K562 (cell line): ENCODE data around the gene HSPA1L. TPM values are rescaled to one million over a fixed set of nuclear protein-coding genes. Genes with fewer than 3 reads are reported as not detected.
A peak's percentile ranks its signal among the peaks of the same experiment; 100 is the strongest.

Experiments used
- CTBP1 ChIP-seq: fragments of 450-650 bp; IDR thresholded peaks from 2 replicates; pipeline ENCODE4 v1.6.1; 2016; ENCODE audit warnings: borderline replicate concordance
- ESRRA ChIP-seq: fragments of 450-650 bp; IDR thresholded peaks from 2 replicates; pipeline ENCODE4 v1.6.1; 2014; ENCODE audit warnings: low read depth, mild to moderate bottlenecking, moderate library complexity, borderline replicate concordance
- ETV6 ChIP-seq, 3 experiments: fragments of 150-350 bp in 1 of 3; sonication (generic) in 1 of 3; formaldehyde crosslinking in 1 of 3; IDR thresholded peaks; 2 replicates each; pipeline versions ENCODE4 v1.6.1 to v1.8.0; 2014 to 2022; ENCODE audit warnings: borderline replicate concordance in 2 of 3, low read depth in 2 of 3, antibody characterized with exemption in 1 of 3, low read length in 1 of 3, mild to moderate bottlenecking in 1 of 3, missing genetic modification reagents in 1 of 3
- EWSR1 ChIP-seq: fragments of 450-650 bp; IDR thresholded peaks from 2 replicates; pipeline ENCODE4 v1.6.1; 2018; ENCODE audit warnings: borderline replicate concordance, mild to moderate bottlenecking, low read depth, moderate library complexity; ENCODE audit not compliant: partially characterized antibody
- GATAD2A ChIP-seq: fragments of 450-650 bp; IDR thresholded peaks from 2 replicates; pipeline ENCODE4 v1.6.1; 2017
- NCOA2 ChIP-seq, 2 experiments: fragments of 450-650 bp; IDR thresholded peaks; 2 replicates each; pipeline ENCODE4 v1.6.1; 2018; ENCODE audit warnings: mild to moderate bottlenecking in 2 of 2, moderate library complexity in 1 of 2; ENCODE audit not compliant: partially characterized antibody in 2 of 2
- NEUROD1 ChIP-seq: fragments of 150-350 bp; IDR thresholded peaks from 2 replicates; pipeline ENCODE4 v1.6.1; 2014; ENCODE audit warnings: borderline replicate concordance, low read length, low read depth; ENCODE audit not compliant: partially characterized antibody
- NR4A1 ChIP-seq, 2 experiments: fragments of 250-450 bp in 1 of 2; fragments of 450-650 bp in 1 of 2; sonication (Bioruptor Pico) in 1 of 2; IDR thresholded peaks; 2 replicates each; pipeline versions ENCODE4 v1.4.0 to v1.6.1; 2016 to 2020; ENCODE audit warnings: mild to moderate bottlenecking in 2 of 2, missing compliant biosample characterization in 1 of 2, missing genetic modification characterization in 1 of 2, moderate library complexity in 1 of 2
- OTX1 ChIP-seq: fragments of 450-650 bp; formaldehyde crosslinking; IDR thresholded peaks from 2 replicates; pipeline ENCODE4 v1.4.0; 2022; ENCODE audit warnings: mild to moderate bottlenecking
- SAFB2 ChIP-seq: fragments of 200-400 bp; formaldehyde crosslinking; IDR thresholded peaks from 2 replicates; pipeline ENCODE4 v1.6.1; 2018; ENCODE audit warnings: borderline replicate concordance, low read length, low read depth, moderate library complexity; ENCODE audit not compliant: severe bottlenecking
- SAP30 ChIP-seq: fragments of 200-600 bp; sonication (generic); IDR thresholded peaks from 2 replicates; pipeline ENCODE4 v1.6.1; 2012; ENCODE audit warnings: borderline replicate concordance, low read depth, mild to moderate bottlenecking, moderate library complexity, low read length, control low read depth, inconsistent platforms; ENCODE audit not compliant: insufficient read depth, poor library complexity, severe bottlenecking
- SOX6 ChIP-seq: fragments of 450-650 bp; IDR thresholded peaks from 2 replicates; pipeline ENCODE4 v1.6.1; 2014; ENCODE audit warnings: mild to moderate bottlenecking
- SRF ChIP-seq, 2 experiments: fragments of 250-450, 450-650 bp in 1 of 2; sonication (Bioruptor Pico) in 1 of 2; sonication (generic) in 1 of 2; formaldehyde crosslinking; IDR thresholded peaks; 2 replicates each; pipeline versions ENCODE4 v1.5.0 to v1.5.1; 2020 to 2022; ENCODE audit warnings: mild to moderate bottlenecking in 1 of 2, missing genetic modification reagents in 1 of 2
- SRSF3 ChIP-seq: fragments of 200-400 bp; formaldehyde crosslinking; IDR thresholded peaks from 2 replicates; pipeline ENCODE4 v1.6.1; 2016; ENCODE audit warnings: mild to moderate bottlenecking, low read length, moderate library complexity; ENCODE audit not compliant: insufficient read depth
- ZBED1 ChIP-seq: IDR thresholded peaks from 2 replicates; pipeline ENCODE4 v1.6.1; 2014
- ZBTB1 ChIP-seq: sonication (generic); formaldehyde crosslinking; IDR thresholded peaks from 2 replicates; pipeline ENCODE4 v1.8.1; 2023; ENCODE audit warnings: missing genetic modification reagents, low read depth, mild to moderate bottlenecking, borderline replicate concordance
- ZC3H4 ChIP-seq: sonication (generic); formaldehyde crosslinking; IDR thresholded peaks from 2 replicates; pipeline ENCODE4 v1.9.0; 2021; ENCODE audit warnings: missing genetic modification reagents, borderline replicate concordance
- ZFP30 ChIP-seq: fragments of 250-450 bp; sonication (Bioruptor Pico); IDR thresholded peaks from 2 replicates; pipeline ENCODE4 v1.8.0; 2022; ENCODE audit warnings: moderate library complexity, mild to moderate bottlenecking, inconsistent platforms, borderline replicate concordance
- ZFP91 ChIP-seq: sonication (generic); formaldehyde crosslinking; IDR thresholded peaks from 2 replicates; pipeline ENCODE4 v1.8.0; 2022; ENCODE audit warnings: mild to moderate bottlenecking, missing genetic modification reagents
- ZNF668 ChIP-seq: fragments of 250-450 bp; sonication (Bioruptor Pico); IDR thresholded peaks from 2 replicates; pipeline ENCODE4 v1.8.0; 2022; ENCODE audit warnings: mild to moderate bottlenecking, inconsistent platforms
- polyA plus RNA-seq, 8 experiments: library from polyadenylated mRNA; depleted of rRNA in 4 of 8; stranded (reverse) in 5 of 8; unstranded in 3 of 8; fragments of >200 nt; fragmentation: Nextera tagmentation in 2 of 8; fragmentation: Illumina TruSeq in 1 of 8; extraction: Ambion mirVana in 2 of 8; extraction: Trizol in 1 of 8; gene quantifications; 2 replicates each; pipeline versions ENCODE4 v1.2.1 to v1.2.3, GENCODE V29; 2011 to 2014; ENCODE audit warnings: inconsistent platforms in 1 of 8, missing spikeins in 1 of 8
- total RNA-seq, 7 experiments: library from RNA; depleted of rRNA in 6 of 7; stranded (reverse); fragments of >200 nt in 6 of 7; fragmentation: Illumina TruSeq in 2 of 7; extraction: Trizol in 2 of 7; gene quantifications; 2 replicates each; pipeline versions ENCODE4 v1.2.1 to v1.2.3, GENCODE V29; 2011 to 2021; ENCODE audit warnings: low replicate concordance in 1 of 7
- TF ChIP-seq, protein P1 (sequence below): fragments of 250-450 bp; sonication (Bioruptor Pico); IDR thresholded peaks from 2 replicates; pipeline ENCODE4 v1.4.0; 2020; ENCODE audit warnings: mild to moderate bottlenecking
- TF ChIP-seq, protein P2 (sequence below): conservative IDR thresholded peaks from 2 replicates; pipeline ENCODE4 v1.6.1; 2011; ENCODE audit warnings: low read depth, mild to moderate bottlenecking, low read length; ENCODE audit not compliant: control insufficient read depth

HSPA1L gene
- total and polyA plus RNA-seq, 9 of the 15 experiments (the other 6 are each of a cell fraction or from before 2014, with no cell fraction given), result 0.14 to 2.1 (median 1.3) TPM

GRCh38 chr6:31775633-31776484 lies 39.2 kb downstream of the HSPA1L start (continued):
- TF ChIP-seq, protein P1, sequence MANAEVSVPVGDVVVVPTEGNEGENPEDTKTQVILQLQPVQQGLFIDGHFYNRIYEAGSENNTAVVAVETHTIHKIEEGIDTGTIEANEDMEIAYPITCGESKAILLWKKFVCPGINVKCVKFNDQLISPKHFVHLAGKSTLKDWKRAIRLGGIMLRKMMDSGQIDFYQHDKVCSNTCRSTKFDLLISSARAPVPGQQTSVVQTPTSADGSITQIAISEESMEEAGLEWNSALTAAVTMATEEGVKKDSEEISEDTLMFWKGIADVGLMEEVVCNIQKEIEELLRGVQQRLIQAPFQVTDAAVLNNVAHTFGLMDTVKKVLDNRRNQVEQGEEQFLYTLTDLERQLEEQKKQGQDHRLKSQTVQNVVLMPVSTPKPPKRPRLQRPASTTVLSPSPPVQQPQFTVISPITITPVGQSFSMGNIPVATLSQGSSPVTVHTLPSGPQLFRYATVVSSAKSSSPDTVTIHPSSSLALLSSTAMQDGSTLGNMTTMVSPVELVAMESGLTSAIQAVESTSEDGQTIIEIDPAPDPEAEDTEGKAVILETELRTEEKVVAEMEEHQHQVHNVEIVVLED, result no peak
- TF ChIP-seq ZBED1, result no peak
- no peak for TF ChIP-seq NR4A1 (CRISPR knock-in tag; IDR thresholded peaks at IDR 0.05)
- no peak for TF ChIP-seq NR4A1 (tag; IDR thresholded peaks at IDR 0.05)
- TF ChIP-seq CTBP1, result no peak
- TF ChIP-seq GATAD2A, result no peak
- TF ChIP-seq ZFP91 (CRISPR knock-in tag), result no peak
- no peak for TF ChIP-seq SRF (CRISPR knock-in tag; IDR thresholded peaks at IDR 0.05)
- TF ChIP-seq EWSR1, result no peak
- no peak for TF ChIP-seq SAFB2
- no peak for TF ChIP-seq ESRRA
- TF ChIP-seq NCOA2 (IDR thresholded peaks at IDR 0.05; ENCODE audit: partially characterized antibody in 2 of 2), result no peak
- TF ChIP-seq ETV6 (IDR thresholded peaks at IDR 0.05; ENCODE audit: borderline replicate concordance in 1 of 2, low read depth in 2 of 2, low read length in 1 of 2), result no peak
- TF ChIP-seq ETV6 (CRISPR knock-in tag; IDR thresholded peaks at IDR 0.05; ENCODE audit: borderline replicate concordance), result no peak
- TF ChIP-seq SRSF3, result peak; percentile 8; the same call in 1 of the 2 replicates
- TF ChIP-seq ZFP30 (CRISPR knock-in tag), result no peak
- TF ChIP-seq ZBTB1, result no peak
- TF ChIP-seq OTX1 (CRISPR knock-in tag), result no peak
- no peak for TF ChIP-seq NEUROD1
- TF ChIP-seq ZC3H4 (CRISPR knock-in tag), result peak; percentile 30; the same call in 1 of the 2 replicates
- TF ChIP-seq ZNF668, result no peak
- TF ChIP-seq, protein P2, sequence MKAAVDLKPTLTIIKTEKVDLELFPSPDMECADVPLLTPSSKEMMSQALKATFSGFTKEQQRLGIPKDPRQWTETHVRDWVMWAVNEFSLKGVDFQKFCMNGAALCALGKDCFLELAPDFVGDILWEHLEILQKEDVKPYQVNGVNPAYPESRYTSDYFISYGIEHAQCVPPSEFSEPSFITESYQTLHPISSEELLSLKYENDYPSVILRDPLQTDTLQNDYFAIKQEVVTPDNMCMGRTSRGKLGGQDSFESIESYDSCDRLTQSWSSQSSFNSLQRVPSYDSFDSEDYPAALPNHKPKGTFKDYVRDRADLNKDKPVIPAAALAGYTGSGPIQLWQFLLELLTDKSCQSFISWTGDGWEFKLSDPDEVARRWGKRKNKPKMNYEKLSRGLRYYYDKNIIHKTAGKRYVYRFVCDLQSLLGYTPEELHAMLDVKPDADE, result no peak
- TF ChIP-seq SAP30, result no peak
- TF ChIP-seq SOX6, result no peak
